Activated CD8-positive, alpha-beta memory T cell treated with anti-CD3 and anti-CD28 coated beads for 4 hours (primary cell): ENCODE data around the gene LMTK2.
"Not testable (repeated sequence)": the region's sequence is repeated elsewhere in the genome, so short reads cannot be mapped to it uniquely, and the experiment has no call there.

Source experiments
- DNase-seq, 2 donors: peaks; one replicate each; pipeline ENCODE4 v3.0.0-alpha.2; 2020; ENCODE audit warnings: low read depth in 2 of 2

Gene LMTK2

GRCh38 chr7:98105942-98106544 is 619 bp upstream of the LMTK2 start:
- no peak for DNase-seq

DNA sequence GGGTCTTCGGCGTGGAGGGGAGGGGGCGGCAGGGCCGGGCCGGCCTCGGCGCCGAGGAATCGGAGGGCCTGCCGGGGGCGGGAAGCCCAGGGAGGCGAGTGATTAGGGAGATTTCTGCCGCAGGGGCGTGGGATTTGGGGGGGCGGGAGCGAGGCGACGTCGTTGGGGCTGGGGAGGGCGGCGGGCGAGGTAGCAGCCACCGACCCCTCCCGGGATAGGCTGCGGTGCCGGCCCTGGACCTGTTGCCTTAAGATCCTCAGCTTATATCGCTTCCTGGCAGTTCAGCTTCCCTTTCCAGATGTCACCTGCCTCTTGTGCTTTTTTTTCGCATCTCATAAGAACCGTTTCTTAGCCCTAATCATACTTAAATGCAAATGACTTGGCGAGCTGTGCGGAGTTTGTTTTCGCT is 655 bp downstream of the LMTK2 start:
- DNase-seq, result no peak

- no peak for DNase-seq
Measured at GRCh38 chr7:98110249-98111022, 3.8 kb downstream of the LMTK2 start.

DNA sequence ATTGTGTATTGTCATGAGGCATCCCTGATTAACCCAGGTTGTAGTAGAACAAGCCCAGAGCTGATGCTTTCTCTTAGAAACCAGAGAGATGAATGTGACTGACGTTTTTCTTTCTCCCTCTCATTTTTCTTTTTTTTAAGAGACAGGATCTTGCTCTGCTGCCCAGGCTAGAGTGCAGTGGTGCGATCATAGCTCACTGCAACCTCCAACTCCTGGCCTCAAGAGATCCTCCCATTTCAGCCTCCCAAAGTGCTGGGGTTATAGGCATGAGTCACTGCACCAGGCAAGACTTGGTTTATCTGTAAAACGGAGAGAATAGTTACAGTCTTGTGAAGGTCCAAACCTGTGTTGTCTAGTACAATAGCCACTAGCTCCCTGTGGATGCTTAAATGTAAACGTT is 5.4 kb downstream of the LMTK2 start:
- DNase-seq, result no peak

- no peak for DNase-seq
Measured at GRCh38 chr7:98115746-98116525, 9.3 kb downstream of the LMTK2 start.

- no peak for DNase-seq
Measured at GRCh38 chr7:98116656-98117461, 10.2 kb downstream of the LMTK2 start.

- DNase-seq, result no peak
Measured at GRCh38 chr7:98119256-98119918, 12.7 kb downstream of the LMTK2 start.

- no peak for DNase-seq
Measured at GRCh38 chr7:98120559-98120958, 13.9 kb downstream of the LMTK2 start.

DNA sequence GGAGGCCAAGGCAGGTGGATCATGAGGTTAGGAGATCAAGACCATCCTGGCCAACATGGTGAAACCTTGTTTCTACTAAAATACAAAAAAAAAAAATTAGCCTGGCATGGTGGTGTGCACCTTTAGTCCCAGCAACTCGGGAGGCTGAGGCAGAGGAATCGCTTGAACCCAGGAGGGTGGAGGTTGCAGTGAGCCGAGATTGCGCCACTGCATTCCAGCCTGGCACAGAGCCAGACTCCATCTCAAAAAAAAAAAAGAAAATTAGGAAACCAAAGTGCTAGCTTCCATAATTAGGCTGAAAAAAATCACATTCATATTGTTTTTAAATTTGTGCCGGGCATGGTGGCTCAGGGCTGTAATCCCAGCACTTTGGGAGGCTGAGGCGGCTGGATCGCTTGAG is 14.7 kb downstream of the LMTK2 start:
- DNase-seq, result not testable (repeated sequence)

GRCh38 chr7:98123365-98123696 is 16.7 kb downstream of the LMTK2 start:
- DNase-seq, result no peak

GRCh38 chr7:98125759-98126158 is 19.1 kb downstream of the LMTK2 start:
- no peak for DNase-seq

DNA sequence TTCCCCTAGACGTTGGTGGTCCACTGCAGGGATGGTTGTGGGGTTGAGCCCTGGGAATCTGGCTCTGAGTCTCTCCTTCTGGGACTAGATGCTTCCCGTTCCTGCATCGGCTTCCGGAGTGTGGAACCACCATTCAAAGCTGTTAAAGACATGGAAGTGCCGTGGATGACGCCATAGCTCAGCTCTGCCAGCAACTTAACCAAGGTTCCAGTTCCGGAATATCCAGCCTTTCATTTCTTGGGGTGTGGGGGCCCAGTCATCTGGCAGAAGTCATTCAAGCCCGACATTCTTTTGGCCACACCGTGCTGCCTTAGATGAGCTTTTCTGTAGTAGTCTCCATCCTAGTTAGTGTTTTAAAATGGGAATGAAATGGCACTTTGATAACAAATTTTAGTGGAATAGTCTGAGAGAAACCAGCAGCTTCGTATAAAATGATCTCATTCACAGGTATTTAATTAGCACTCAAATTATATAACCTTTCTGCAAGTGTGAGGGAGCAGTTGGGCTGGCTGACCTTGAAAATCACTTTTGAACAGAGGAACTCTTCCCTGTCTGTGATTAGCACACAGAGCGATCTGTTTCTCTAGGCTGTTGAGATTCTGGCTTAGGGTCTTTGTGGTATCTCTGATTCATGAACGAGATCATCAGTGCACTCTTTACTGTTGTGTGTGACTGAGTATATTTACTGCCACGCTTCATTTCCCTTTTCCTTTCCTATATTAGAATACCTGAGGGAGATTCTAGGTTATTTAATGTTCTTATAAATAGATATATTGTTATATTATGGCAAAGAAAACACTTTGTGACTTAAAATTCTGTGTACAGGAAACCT is 19.9 kb downstream of the LMTK2 start:
- DNase-seq, result no peak

DNA sequence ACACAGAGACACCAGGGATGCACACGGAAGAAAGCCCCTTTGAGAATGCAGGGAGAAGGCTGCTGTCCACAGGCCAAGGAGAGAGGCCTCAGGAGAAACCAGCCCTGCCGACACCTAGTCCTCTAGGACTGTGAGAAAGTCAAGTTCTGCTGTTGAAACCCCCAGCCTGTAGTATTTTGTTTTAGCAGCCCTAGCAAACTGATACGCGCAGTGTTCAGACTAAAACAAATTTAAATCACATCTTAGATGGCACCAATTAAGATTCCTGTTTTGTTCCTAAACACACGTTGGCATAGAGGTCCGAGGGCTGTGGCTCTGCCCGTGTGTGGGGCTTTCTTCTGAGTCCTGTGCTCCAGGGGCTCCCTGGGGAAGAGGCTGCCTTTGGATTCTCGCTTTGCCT is 21.7 kb downstream of the LMTK2 start:
- no peak for DNase-seq

DNA sequence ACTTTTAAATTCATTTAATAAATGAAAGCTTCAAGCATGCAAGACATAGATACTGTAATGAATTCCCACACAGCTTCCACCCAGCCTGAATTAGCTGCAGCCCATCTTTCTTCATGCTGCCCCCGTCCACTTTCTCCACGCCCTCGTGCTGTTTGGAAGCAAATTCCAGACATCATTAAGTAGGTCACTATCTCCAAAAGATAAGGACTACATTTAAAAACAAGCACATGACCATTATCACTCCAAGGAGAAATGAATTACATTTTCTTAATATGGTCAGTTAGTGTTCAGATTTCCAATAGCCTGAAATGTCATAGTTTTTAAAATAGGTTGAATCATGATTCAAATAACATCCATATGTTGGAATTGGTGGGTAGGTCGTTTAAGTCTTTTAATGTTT is 24.3 kb downstream of the LMTK2 start:
- no peak for DNase-seq

DNA sequence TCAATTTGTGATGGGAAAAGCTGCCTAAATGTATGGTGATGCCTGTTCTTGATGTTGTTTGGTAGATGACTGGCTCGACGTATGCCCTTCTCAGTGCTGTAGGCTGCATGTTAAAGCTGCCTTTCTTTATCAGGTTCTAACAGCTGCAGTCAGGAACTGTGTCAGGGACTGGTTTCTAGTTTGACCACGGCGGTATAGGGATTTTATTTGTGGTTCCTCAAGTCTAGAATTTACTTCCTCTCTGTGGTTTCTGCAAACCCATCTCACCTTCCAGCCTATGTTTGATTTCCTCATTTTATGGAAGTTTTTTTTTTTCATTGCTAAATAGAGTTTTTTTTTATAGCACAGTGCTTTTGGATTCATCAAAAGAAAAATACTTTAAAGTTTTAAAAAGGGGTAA is 26.5 kb downstream of the LMTK2 start:
- DNase-seq, result no peak

- no peak for DNase-seq
Measured at GRCh38 chr7:98133621-98134303, 27.1 kb downstream of the LMTK2 start.

- DNase-seq, result no peak
Measured at GRCh38 chr7:98134420-98135228, 28.0 kb downstream of the LMTK2 start.

DNA sequence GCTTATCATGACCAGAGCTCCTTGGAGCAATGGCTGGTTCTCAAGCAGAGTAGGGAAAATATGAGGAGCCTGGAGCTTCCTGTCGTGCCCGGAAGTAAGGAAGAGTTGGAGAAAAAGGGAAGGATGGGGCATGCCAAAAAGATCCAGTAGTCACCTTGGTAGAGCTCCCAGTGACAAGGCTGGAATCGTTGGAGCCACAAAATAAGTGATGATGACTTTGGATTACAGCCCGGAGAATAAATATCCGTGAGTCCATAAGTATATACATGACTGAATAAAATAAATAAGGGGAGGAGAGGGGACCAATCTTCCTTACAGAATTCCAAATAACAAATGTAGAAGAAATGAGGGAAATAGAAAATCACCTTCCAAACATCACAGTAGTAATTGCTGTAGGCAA is 29.3 kb downstream of the LMTK2 start:
- no peak for DNase-seq

GRCh38 chr7:98136423-98136822 is 29.8 kb downstream of the LMTK2 start:
- no peak for DNase-seq
